NCI-H146 (cell line): Measurements from ENCODE around the gene ASB13.

ENCODE experiments used
- DNase-seq: peaks from one replicate; lab custom pipeline; 2025; lab: John Stamatoyannopoulos, UW

ASB13 gene, protein sequence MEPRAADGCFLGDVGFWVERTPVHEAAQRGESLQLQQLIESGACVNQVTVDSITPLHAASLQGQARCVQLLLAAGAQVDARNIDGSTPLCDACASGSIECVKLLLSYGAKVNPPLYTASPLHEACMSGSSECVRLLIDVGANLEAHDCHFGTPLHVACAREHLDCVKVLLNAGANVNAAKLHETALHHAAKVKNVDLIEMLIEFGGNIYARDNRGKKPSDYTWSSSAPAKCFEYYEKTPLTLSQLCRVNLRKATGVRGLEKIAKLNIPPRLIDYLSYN

DNA sequence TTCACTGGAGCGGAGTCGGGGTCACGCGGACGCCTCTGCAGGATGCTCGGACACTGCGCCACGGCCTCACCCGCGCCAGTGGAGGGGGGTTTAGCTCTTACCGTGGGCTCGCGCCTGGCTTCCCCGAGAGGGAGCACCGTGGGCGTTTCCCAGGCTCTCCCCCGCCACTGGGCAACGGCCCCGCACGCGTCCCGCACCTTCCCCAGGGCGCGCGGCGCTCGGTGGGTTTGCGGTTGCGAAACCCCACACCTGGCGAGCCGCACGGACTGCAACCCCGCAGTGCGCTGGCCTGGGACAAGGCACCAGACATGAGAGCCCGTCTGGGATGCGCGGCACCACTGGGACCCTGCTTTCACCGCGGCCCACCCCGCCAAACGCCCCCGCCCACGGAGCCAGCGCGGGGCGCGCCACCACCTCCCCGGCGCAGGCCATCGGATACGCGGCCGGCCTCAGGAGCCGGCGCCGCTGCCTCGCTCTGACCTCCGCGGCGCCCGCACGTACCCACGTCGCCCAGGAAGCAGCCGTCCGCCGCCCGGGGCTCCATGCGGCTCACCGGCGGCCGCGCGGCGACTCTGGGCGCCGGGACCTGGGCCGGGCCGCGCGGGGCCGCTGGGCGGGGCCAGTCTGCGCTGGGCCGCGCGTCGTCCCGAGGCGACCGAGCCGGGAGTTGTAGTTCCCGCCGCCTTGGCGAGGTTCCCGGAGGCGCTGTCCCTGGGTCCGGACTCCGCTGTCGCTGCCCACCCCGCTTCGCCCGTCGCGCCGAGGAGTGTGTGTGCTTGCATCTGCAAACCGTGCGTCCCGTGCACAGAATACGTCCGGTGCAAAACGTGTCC, at the start of gene ASB13:
Gene ASB13 (minus strand): TSS at position 588 of the 833 bp plus-strand sequence. CDS start 44 bp downstream, at position 544.
- peak; percentile 67 for DNase-seq

DNA sequence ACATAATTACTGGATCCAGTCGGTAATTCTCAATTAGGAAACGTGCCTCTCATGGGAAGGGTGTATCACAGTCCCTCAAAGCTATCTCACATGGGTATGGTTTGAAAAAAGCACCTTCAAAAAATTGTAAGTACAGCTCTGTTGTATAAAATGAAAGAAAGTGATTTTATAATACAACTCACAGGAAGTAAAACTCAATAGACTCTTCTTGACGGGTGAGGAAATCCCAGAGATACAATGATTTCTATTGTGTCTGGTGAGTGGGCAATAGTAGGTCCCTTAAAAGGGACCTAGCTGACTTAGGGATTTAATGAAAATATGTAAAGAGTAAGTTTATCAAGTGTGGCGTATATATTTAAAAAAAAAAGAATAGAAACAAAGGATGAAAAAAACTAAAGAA, 45.2 kb upstream of the ASB13 start:
- DNase-seq, result no peak

DNA sequence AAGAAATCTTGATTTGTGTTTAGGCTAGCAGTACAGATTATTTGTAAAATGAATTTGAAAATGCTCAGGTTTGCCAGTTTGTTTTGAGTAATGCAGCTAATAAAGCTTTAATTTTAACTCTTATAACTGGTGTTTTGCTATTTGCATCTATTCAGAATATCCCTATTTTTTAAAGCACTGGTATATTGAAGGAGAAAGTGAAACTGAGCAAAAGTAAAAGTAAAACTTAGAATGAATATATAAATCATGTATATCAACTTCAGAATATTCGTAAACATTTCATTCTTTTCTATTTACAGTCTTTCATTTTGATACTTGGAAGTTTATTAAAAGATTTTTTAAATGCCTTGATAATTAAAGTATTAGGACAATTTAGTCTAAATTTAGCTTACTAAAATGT, 44.5 kb upstream of the ASB13 start:
- no peak for DNase-seq

DNA sequence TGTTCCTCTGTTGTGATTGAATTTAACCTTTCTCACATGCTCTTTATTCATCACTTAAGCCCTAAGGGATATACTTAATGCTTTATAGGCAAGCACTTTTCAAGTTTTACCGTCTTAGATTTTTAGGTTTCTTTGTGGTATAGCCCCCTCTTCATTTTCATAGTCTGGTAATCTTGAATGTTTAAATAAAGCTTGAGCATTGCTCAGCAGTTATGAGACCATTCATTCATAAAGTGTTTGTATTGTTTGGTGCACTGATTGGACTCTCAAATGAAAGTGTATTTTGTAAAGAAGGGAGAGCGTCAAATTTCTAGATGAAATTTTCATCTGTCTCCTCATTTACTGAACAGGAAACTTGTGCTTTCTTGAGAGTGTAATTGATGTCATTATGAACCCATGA, 43.5 kb upstream of the ASB13 start:
- DNase-seq, result no peak

DNA sequence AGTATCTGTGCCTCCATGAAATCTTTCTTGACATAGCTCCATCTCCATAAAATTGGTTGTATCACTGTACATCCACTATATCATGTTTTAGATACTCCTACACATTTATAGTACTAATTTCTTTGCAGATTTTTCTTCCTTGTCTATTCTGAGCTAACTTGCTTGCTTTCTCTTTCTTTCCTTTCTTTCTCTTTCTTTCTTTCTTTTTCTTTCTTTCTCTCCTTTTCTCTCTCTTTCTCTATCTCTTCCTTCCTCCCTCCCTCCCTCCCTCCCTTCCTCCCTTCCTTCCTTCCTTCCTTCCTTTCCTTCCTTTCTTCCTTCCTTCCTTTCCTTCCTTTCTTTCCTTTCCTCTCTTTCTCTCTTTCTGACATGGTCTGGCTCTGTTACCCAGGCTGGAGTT, 42.0 kb upstream of the ASB13 start:
- no peak for DNase-seq

DNA sequence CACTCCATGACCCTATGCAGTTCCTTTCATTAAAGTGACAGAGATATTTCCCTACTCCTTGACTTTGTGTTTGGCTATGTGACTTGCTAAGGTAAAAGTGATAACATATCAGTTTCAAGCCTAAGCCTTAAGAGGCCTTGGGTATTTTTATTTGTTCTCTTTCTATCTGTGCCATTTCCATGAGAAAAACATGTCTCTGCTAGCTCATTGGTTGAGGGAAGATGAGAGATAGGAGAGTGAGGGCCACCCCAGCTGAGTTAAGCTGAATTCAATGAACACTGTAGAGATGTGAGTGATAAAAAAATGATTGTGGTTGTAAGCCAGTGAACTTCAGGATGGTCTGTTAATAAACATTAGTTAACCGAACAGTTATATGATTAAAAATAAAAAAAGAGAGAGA, 31.7 kb upstream of the ASB13 start:
- DNase-seq, result no peak

DNA sequence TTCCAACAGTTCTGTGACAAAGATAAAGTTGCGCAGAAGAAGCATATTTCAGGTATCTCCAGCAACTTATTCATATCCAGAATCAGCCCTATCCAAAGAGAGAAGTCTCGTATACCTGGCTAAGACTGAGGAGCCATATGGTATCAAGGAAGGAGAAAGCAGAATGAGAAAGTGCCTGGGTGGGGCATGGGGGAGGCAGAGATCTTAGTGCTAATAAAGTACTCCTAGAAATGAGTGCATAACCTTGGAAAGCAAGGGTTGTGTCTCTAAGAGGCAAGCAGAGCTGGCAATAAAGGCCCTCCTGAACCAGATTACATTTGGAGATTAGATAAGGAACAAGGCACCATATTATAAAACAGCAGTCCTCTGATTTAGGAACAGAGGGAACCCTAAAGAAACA, 30.9 kb upstream of the ASB13 start:
- no peak for DNase-seq

DNA sequence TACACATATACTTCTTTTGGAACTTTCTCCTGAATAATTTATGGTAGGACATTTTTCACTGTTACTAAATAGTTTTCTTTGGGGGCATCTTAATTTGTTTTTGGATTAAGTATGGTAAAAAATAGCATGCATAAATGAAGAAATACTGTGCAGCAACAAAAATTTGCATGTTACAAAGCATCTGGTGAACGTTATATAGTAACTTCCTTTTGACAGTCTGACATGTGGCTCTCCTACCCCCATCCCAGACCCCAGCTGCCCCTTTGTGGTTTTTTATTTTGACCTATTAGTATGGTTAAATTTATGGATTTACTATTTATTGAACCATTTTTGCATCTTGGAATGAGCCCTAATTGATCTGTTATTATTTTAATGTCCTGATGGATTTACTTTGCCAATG, 28.2 kb upstream of the ASB13 start:
- no peak for DNase-seq

DNA sequence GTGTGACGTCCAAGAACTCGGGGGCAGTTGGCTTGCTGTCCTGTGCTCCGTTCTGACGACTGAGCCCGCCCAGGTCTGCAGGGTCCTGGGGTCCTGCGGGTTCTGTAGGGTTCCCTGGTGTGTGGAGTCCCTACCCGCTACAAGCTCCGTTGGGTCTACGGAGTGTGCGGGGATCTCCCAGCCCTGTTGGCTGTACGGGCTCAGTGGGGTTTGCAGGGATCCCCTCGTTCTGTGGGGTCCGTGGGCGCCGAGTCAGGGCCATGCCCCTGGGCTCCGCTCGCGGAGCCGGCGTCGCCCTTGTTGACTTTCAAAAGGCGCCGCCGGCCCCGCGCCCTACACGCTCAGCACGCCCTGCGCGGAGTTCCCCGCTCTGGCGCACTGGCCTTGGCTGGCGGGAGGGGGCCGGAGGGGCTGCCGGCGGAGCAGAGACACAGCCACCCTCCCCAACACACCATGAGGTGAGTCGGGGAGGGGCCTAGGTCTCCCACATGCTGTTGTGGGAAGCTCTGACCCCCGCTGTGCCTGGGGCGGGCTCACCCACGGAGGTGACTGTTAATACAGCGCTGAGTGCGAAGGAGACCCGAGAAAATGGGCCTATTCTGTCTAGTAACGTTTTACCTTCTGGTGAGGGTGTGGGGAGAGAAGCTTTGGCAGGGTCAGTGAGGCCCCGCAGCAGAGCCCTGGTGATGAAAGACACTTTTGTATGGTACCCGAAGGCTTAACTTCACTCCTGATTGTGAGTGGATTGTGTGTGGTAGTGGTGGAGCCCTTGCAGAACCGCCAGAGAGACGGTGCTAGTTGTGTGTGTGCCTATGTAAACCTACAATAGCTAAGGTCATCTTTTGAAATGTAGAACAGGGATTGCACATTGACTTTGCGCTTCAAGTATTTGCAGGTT, 26.3 kb upstream of the ASB13 start:
- peak; percentile 90 for DNase-seq

DNA sequence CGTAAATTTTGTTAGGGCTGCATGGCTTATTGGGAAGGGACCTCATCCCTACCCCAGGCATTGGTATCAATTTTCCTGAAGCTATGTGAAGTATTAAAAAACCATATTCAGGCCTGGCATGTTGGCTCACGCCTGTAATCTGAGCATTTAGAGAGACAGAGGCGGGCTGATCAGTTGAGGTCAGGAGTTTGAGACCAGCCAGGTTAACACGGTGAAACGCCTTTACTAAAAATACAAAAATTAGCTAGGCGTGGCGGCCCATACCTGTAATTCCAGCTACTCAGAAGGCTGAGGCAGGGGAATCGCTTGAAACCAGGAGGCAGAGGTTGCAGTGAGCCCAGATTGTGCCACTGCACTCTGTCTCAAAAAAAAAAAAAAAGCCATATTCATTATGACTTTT, 25.4 kb upstream of the ASB13 start:
- no peak for DNase-seq

DNA sequence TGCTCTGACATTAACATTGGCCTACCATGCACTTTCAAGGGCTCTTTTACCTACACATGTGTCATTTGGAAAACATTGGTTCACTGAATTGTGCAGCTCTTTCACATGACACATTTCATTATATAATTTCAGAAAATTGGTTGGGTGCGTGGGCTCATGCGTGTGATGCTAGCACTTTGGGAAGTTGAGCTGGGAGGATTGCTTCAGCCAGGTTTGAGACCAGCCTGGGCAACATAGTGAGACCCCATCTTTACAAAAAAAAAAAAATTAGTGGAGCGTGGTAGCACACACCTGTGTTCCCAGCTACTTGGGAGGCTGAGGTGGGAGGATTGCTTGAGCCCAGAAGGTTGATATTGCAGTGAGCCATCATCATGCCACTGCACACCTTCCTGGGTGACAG, 22.2 kb upstream of the ASB13 start:
- no peak for DNase-seq

DNA sequence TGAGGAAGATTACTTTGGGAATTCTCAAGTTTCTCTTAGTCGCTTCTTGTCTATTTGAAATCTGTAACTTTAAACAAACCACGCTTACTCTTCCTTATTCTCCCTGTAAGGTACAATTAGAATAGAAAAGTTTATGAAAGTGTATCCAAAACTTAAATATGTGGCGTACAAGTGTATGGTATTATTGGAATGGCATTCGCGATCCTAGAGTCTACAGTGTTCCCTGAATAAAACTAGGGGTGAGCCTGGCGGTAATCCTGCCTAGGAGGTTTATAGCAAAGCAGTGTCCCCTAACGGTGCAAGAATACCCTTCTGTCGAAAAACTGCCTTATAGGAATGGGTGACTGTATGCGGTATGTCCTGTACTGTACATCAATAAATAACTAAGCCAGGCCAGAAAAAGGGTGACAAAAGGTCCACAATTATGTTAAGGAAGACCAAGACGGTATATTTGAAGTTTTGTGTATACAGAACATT, 19.4 kb upstream of the ASB13 start:
- no peak for DNase-seq

DNA sequence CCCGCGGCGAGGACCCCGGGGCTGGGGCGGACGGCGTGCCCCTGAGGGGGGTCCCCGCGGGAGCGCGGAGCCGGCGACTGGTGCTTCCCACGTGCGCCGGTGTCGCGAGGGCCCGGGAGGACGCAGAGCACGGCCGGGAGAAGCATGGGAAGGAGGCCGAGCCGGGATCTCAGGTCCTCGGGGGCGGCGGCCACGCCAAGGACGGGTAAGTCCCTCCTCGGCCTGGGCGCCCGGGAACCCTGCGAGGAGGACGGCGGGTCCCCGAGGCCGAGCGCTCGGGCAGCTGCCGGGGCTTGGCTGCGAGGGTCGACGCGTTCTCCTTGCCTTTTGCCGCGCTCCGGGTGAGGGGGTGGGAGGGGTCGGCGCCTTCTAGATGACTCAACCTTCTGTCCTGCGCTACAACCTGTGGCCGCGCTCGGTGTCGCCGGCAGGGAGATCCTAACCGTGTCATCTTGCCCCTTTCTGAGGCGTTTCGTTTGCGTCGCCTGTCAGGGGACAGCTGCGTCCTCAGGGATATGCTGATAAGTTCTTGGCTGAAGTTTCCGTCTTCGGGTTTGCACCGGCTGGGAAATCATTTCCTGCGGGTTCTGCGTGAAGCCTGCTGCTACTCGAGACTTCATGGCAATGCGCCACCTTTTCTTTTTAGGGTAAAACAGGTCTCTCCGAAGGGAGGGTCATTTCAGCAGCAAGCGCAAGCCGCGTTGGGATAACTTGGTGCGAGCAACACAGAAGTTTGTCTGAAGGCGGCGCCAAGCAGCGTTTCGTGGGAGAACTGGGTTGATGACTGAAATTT, 18.8 kb upstream of the ASB13 start:
- DNase-seq, result peak; percentile 76

DNA sequence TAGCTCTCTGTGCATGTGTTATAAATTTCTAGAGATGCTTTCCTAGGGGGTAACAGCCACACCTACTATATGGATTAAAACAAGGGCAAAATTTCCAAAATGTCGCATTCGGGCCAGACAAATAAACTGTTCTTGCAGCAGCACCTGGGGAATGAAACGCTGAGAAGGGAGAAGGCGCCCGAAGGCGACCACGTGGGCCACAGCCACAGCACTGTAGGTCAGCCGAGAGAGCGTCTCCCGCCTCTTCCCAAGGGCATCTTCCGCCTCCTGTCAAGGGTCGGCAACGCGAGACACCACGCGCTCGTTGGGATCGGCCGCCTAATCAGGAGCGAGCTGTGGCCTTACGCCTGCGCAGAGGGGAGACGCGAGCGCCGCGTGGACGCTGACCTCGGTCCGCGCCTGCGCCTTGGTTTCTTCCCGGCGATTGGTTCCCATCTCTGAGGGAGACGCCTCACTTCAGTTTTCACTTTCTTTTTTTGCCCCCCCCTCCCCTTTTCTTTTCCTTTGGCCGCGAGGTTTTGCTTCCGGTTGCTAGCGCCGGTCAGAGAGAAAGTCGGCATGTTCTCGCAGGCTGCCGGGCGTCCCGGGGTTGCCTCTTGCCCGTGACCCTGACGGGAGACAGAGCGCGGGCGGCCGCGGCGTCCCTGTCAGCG, 18.0 kb upstream of the ASB13 start, which contains the start of gene TASOR2:
Gene TASOR2 (plus strand): TSS at position 521 of the 653 bp plus-strand sequence. CDS start 35,805 bp downstream, outside the sequence.
- DNase-seq, result peak; percentile 99

DNA sequence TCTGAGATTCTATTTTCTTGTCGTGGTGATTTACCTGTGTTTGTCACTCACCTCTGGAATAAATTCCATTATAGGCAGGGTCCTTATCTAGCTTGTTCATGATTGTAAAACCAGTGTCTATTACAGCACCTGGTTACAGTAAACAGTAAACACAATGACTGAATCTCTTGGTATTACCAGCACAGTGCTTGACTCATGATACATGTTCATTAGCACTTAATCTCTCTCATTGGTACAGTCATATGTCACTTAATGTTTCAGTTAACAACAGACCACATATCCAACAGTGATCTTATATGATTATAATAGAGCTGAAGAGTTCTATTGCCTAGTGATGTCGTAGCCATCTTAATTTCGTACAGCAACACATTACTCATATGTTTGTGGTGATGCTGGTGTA, 16.7 kb upstream of the ASB13 start:
- DNase-seq, result no peak

DNA sequence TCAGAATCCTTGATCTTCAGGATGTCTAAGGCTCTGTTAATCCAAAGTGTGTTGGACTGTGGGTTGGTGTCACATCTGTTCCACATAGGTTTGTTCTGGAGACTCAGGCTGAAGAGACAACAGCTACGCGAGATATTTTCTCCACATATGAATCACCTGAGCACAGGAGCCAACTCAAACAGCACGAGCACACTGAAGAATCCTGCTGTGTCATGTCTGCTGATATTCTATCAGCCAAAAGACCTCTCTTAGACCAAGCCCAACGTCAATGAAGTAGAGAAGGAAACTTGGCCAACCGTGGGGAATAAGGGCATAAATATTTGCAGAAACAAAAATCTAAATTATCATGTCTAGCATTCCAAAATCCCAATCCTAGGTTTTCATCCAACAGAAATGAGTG, 15.5 kb upstream of the ASB13 start:
- DNase-seq, result no peak

DNA sequence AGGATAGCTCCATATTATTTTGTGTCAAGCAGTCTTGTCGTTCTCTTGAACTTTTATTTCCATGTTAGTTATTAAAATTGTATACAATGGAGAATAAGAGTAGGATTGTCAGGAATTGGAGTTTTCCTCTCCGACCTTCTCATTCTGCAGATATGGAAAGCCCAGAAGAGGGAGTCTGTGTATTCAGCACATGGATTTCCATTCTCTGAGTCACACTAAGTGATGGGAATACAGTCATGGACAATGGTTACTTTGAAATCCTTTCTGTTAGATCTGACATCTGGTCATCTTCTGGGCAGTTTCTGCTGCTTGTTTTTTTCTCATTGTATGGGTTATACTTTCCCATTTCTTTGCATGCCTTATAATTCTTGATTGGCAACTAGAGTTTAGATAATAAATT, 13.2 kb upstream of the ASB13 start:
- DNase-seq, result no peak

DNA sequence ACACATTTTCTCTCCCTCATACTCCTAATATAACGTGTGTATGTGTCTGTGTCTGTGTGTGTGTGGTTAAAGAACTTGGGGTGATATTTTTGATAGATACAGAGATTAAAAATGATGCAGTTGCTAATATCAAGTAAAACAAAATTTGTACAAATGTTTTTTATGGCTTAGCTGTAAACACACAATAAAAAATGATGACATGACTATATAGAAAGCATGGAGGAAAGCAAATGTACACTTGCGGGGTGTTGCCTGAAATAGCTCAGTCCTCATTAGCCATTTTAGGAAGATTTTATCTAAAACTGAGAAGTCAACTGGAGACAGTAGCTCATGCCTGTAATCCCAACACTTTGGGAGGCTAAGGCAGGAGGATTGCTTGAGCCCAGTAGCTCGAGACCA, 12.6 kb upstream of the ASB13 start:
- no peak for DNase-seq

DNA sequence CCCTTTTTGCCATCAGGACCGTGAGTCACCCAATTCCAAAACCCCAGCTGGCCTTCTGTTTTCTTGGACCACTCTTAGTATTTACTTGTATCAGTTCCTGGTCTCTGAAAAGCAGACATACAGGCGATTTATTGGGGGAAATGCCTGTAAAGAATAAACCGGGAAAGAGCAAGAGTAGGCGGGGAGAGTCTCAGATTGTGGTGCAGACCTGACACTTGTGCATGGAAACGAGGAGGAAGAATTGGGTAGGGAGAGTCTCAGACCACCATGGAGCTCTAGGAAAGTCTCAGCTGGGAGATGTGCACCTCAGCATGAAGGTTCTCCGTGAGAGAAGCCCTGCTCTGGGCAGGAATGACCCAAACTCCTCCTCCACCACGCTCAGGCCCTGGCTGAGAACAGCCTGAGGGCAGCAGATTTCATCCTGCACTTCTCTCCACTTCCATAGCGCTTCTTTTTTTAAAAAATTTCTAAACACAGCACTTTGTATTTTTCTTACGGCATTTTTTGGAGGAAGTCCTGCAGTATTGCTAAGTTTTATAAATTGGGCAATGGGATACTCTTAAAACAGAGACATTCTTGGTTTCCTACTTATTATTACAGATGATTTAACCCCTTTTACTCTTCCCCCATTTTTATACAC, 12.1 kb upstream of the ASB13 start:
- DNase-seq, result no peak

DNA sequence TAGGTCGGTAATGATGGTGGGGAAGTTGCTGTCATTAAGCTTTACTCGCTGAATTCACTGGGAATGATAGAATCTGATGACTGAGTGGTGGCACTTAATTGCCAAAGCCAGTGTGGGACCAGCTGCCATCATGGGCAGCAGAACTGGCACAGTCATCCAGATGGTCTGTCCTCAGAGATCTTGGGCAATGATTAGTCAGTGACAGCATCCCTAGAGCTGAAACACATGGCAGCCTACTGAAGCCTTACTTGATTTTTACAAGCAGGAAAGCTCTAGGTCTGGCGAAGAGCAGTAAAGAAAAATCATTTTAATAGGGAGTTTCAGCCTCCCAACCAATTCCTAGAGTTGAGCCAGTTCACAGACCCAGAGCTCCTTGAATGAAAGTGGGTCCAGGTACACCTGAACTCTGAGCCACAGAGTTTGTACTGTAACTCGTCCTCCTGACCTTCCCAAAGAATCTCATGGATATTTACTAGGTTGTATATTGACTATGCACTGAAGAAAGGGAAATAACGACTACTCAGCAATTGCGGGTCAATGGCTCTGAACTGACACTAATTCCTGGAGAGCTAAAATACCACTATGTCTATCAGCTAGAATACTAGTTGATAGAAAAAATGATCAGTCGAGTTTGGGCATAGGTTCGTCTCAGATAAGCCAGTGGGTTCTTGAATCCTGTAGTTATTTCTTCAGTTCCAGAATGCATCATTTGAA, 4.4 kb upstream of the ASB13 start:
- DNase-seq, result no peak
